A673 (cell line): ENCODE results near the gene ATP8A2. TPM values are rescaled to one million over a fixed set of nuclear protein-coding genes. Genes with fewer than 3 reads are reported as not detected.

Source experiments
- BruUV-seq: library from RNA; stranded (reverse); fragments of 400-500 nt; replicated peaks from 2 replicates; lab custom pipeline; 2021; lab: Mats Ljungman, UMichigan
- CTCF ChIA-PET: fragments of 300-600 bp; sonication (Branson Sonifier 250); formaldehyde crosslinking; loops from one replicate; lab custom pipeline; 2022; ENCODE audit warnings: antibody characterized with exemption; lab: Charles Lee
- POLR2A ChIA-PET: fragments of 300-600 bp; sonication (Branson Sonifier 250); formaldehyde crosslinking; loops from one replicate; lab custom pipeline; 2022; ENCODE audit warnings: antibody characterized with exemption; ENCODE audit not compliant: low non-redundant PET; lab: Charles Lee
- DNase-seq: peaks from one replicate; pipeline ENCODE4 v3.0.0-alpha.2; 2015; ENCODE audit warnings: low spot score
- H3K27ac ChIP-seq: fragments of 200-600 bp; sonication (generic); 2 replicates; pipeline ENCODE4 v1.5.1; 2016; ENCODE audit warnings: mixed run types, low read depth, mild to moderate bottlenecking, mixed read lengths, antibody characterized with exemption, low read length; ENCODE audit not compliant: poor library complexity, severe bottlenecking
- H3K27me3 ChIP-seq: fragments of 200-600 bp; sonication (generic); replicated peaks from 2 replicates; pipeline ENCODE4 v1.6.1; 2017; ENCODE audit warnings: mixed run types, low read depth, mild to moderate bottlenecking, mixed read lengths, antibody characterized with exemption, low read length; ENCODE audit not compliant: insufficient read depth, poor library complexity
- H3K36me3 ChIP-seq: fragments of 200-600 bp; sonication (generic); 2 replicates; pipeline ENCODE4 v1.6.1; 2016; ENCODE audit warnings: mixed run types, mild to moderate bottlenecking, mixed read lengths, antibody characterized with exemption, low read length; ENCODE audit not compliant: insufficient read depth, poor library complexity, severe bottlenecking
- H3K4me1 ChIP-seq: fragments of 200-600 bp; sonication (generic); 2 replicates; pipeline ENCODE4 v1.6.1; 2017; ENCODE audit warnings: mixed run types, mild to moderate bottlenecking, mixed read lengths, antibody characterized with exemption, low read length; ENCODE audit not compliant: insufficient read depth, poor library complexity, severe bottlenecking
- H3K4me3 ChIP-seq: fragments of 200-600 bp; sonication (generic); 2 replicates; pipeline ENCODE4 v1.5.1; 2016; ENCODE audit warnings: low read depth, mixed run types, mild to moderate bottlenecking, mixed read lengths, low read length; ENCODE audit not compliant: poor library complexity, severe bottlenecking
- H3K9me3 ChIP-seq: fragments of 200-600 bp; sonication (generic); 2 replicates; pipeline ENCODE4 v1.6.1; 2016; ENCODE audit warnings: mixed run types, low read depth, mild to moderate bottlenecking, mixed read lengths, antibody characterized with exemption, low read length; ENCODE audit not compliant: poor library complexity, severe bottlenecking
- EZH2 ChIP-seq: fragments of 200-600 bp; sonication (generic); IDR thresholded peaks from 2 replicates; pipeline ENCODE4 v1.6.1; 2017; ENCODE audit warnings: borderline replicate concordance, low read depth, mild to moderate bottlenecking, mixed read lengths, antibody characterized with exemption, low read length; ENCODE audit not compliant: poor library complexity, severe bottlenecking
- intact Hi-C: fragments of 100-400 bp; cut with micrococcal nuclease; formaldehyde crosslinking; loops from one replicate; pipeline ENCODE4 v1.10.0; 2022; ENCODE audit not compliant: unreplicated experiment
- total RNA-seq: library from RNA; stranded (reverse); gene quantifications from 2 replicates; pipeline ENCODE4 v1.2.3, GENCODE V29; 2021
- TF ChIP-seq, protein P1 (sequence below): fragments of 300-800, 200-600 bp; sonication (generic); conservative IDR thresholded peaks from 2 replicates; pipeline ENCODE4 v1.5.1; 2017; ENCODE audit warnings: low read depth, mild to moderate bottlenecking, antibody characterized with exemption, low read length, moderate library complexity, mixed read lengths

The ATP8A2 gene
- total RNA-seq, 1 experiment from 2014 or later = 0.92 TPM

DNA sequence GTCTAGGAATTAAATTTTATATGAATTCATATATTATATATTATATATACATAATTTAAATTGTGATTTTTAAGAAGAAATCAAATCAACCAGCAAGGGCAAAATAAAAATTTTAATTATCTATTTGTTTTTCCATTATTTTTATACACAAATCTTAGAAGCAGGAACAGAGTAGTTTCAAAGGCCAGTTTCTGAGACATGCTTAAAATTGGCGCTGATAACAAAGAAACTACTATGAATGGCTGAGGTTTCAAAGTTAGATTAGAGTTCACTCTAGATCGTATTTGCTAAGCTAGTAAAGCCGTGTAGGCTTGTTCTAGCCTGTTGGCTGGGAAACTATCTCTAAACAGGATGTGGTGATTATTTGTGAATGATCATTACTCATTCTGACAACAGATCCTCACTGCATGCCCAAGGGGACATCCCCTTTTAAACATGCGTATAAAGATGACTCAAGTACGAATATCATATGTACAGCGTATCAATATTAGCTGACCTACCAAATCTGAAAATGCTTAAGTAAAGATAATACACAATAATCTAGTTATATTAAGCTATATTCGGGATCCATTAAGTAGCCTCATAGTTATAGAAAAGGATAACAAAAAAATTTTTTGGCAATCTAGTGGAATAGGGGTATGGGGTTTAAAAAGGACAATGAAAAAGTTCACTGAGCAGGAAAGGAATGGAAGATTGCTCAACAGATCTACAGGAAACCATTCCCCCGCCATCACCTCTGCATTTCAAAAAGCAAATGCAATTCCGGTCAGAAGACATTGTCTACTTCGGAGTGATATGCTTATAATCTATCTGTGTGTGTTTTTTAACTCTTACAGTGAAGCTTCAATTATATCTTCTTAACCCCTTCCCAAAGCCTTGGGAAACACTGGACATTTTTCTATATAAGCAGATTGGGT, 529.9 kb downstream of the ATP8A2 start:
- BruUV-seq = no TSS peak
- H3K4me3 ChIP-seq = peak overlapping the region; percentile 8
- H3K4me1 ChIP-seq = peaks cover 69% of the 10 kb centered on the region
- no peaks in the 10 kb centered on the region for H3K27me3 ChIP-seq
- ChIA-PET CTCF (no interaction called here), POLR2A (no interaction called here)
- DNase-seq = peak; percentile 94
- peak overlapping the region; percentile 85 for H3K27ac ChIP-seq
- H3K9me3 ChIP-seq = no peaks in the 10 kb centered on the region
- intact Hi-C loops = no loop called here
- H3K36me3 ChIP-seq = no peaks in the 10 kb centered on the region
- TF ChIP-seq, protein P1, sequence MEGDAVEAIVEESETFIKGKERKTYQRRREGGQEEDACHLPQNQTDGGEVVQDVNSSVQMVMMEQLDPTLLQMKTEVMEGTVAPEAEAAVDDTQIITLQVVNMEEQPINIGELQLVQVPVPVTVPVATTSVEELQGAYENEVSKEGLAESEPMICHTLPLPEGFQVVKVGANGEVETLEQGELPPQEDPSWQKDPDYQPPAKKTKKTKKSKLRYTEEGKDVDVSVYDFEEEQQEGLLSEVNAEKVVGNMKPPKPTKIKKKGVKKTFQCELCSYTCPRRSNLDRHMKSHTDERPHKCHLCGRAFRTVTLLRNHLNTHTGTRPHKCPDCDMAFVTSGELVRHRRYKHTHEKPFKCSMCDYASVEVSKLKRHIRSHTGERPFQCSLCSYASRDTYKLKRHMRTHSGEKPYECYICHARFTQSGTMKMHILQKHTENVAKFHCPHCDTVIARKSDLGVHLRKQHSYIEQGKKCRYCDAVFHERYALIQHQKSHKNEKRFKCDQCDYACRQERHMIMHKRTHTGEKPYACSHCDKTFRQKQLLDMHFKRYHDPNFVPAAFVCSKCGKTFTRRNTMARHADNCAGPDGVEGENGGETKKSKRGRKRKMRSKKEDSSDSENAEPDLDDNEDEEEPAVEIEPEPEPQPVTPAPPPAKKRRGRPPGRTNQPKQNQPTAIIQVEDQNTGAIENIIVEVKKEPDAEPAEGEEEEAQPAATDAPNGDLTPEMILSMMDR = no peak
- no peak for TF ChIP-seq EZH2

DNA sequence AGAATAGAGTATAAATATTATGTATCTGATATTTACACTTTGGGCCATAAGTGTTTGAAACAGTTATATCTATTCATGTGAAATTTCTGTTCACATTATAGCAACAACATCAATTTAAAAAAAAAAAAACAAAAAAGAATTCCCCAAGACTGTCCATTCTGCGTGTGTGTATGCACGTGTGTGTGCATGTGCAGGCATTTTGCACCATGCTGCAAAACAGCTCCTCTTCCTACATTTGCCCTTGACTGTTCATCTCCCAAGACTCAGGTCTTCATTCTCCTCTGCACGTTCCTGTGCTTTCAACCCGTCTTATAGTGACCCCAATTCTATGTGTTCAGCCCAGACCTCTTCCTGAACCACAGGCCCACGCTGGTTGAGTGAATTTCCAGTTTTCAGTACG, 530.7 kb downstream of the ATP8A2 start:
- ChIA-PET POLR2A (no interaction called here), CTCF (no interaction called here)
- intact Hi-C loops = no loop called here
- Histone ChIP-seq H3K27me3 (no peaks in the 10 kb centered on the region), H3K27ac (peak overlapping the region; percentile 85), H3K4me3 (no peak overlapping the region), H3K9me3 (no peaks in the 10 kb centered on the region), H3K36me3 (no peaks in the 10 kb centered on the region), H3K4me1 (peaks cover 71% of the 10 kb centered on the region)
- no peak for DNase-seq
- no TSS peak for BruUV-seq
- no peak for TF ChIP-seq EZH2
- TF ChIP-seq, protein P1 = no peak

DNA sequence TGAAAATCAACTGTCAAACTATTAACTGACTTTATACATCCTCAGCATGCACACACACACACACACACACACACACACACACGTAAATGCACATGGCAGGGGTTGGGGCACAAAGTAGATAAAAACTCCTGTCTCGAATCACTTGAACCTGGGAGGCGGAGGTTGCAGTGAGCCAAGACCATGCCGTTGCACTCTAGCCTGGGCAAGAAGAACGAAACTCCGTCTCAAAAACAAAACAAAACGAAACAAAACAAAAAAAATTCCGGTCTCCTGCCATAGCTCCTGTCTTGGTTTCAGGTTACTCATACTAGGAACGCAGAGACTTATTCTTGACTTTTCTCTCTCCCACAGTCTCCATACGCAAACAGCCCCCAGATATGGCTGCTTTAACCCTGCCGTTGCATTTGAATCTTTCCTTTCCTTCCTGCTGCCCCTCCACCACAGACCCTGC, 531.1 kb downstream of the ATP8A2 start:
- no TSS peak for BruUV-seq
- no peak overlapping the region for H3K4me3 ChIP-seq
- peak overlapping the region; percentile 85 for H3K27ac ChIP-seq
- ChIA-PET CTCF (no interaction called here), POLR2A (no interaction called here)
- no peak for DNase-seq
- no peaks in the 10 kb centered on the region for H3K27me3 ChIP-seq
- intact Hi-C loops = no loop called here
- TF ChIP-seq, protein P1 = no peak
- TF ChIP-seq EZH2 = no peak
- H3K4me1 ChIP-seq = peaks cover 71% of the 10 kb centered on the region
- no peaks in the 10 kb centered on the region for H3K9me3 ChIP-seq
- no peaks in the 10 kb centered on the region for H3K36me3 ChIP-seq
